Measurements from ENCODE around the gene ACVR1C. TPM values are rescaled to one million over a fixed set of nuclear protein-coding genes. Genes with fewer than 3 reads are reported as not detected.

ACVR1C gene
- total and polyA plus RNA-seq, 2 experiments from 2014 or later: 1.3 to 3.0 TPM

DNA sequence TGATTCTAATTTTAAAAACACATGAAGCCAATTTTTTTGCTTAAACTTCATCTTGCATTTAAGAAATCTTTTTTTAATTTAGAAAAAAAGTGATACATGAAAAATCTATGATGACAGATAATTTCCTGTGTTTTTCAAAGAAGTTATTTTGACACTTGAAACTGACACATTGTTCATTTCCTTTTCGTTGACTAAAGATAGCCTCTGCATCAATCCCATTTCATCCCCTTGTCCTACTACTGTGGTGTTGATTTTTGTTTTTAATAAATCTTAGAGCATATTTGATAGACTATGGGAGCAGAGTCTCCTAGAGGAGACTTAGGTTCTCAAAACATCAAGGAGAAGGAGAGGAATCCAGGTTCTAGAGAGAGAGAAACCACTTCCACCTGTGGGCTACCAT, 70.9 kb downstream of the ACVR1C start:
- Histone ChIP-seq H3K9me2 (replicated peaks; ENCODE audit: insufficient read depth) (no peaks in the 10 kb centered on the region), H3K4me3 (no peak overlapping the region), H3K27ac (no peak overlapping the region), H3K36me3 (replicated peaks; ENCODE audit: insufficient read depth, low read depth) (no peaks in the 10 kb centered on the region), H2AFZ (no peak overlapping the region), H3K4me2 (no peak overlapping the region), H3K9me3 (ENCODE audit: low read depth) (no peaks in the 10 kb centered on the region), H4K20me1 (ENCODE audit: insufficient read depth, poor library complexity, severe bottlenecking) (no peaks in the 10 kb centered on the region), H3K27me3 (no peaks in the 10 kb centered on the region), H3K4me1 (ENCODE audit: insufficient read depth) (no peaks in the 10 kb centered on the region), H3K79me2 (no peaks in the 10 kb centered on the region)
- 97% methylated on average over 1 of the region's 1 CpG for whole genome bisulfite sequencing (ENCODE audit: low lambda C conversion rate, missing lambda C conversion rate)
- TF ChIP-seq, protein P1, sequence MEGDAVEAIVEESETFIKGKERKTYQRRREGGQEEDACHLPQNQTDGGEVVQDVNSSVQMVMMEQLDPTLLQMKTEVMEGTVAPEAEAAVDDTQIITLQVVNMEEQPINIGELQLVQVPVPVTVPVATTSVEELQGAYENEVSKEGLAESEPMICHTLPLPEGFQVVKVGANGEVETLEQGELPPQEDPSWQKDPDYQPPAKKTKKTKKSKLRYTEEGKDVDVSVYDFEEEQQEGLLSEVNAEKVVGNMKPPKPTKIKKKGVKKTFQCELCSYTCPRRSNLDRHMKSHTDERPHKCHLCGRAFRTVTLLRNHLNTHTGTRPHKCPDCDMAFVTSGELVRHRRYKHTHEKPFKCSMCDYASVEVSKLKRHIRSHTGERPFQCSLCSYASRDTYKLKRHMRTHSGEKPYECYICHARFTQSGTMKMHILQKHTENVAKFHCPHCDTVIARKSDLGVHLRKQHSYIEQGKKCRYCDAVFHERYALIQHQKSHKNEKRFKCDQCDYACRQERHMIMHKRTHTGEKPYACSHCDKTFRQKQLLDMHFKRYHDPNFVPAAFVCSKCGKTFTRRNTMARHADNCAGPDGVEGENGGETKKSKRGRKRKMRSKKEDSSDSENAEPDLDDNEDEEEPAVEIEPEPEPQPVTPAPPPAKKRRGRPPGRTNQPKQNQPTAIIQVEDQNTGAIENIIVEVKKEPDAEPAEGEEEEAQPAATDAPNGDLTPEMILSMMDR (IDR thresholded peaks at IDR 0.05; ENCODE audit: poor library complexity): no peak
- TF ChIP-seq EZH2phosphoT487 (IDR thresholded peaks at IDR 0.05; ENCODE audit: low read depth, severe bottlenecking, unreplicated experiment): no peak
- TF ChIP-seq EZH2 (IDR thresholded peaks at IDR 0.05; ENCODE audit: borderline replicate concordance): no peak
- no peak for DNase-seq (ENCODE audit: low spot score)

DNA sequence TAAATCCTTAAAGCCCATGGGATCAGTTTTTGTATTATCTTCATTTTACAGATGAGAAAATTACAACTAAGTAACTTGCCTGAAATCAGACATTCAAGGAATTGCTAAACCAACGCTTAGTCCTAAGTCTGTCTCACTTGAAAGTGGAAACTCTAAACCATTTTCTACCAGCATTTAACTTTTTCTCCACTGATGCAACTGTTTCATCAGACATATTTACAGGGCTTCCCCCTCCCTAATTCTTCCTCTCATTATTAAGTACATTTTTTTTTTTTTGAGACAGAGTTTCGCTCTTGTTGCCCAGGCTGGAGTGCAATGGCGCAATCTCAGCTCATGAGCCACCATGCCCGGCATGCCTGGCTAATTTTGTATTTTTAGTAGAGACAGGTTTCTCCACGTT, 88.6 kb downstream of the ACVR1C start:
- H3K4me2 ChIP-seq: no peak overlapping the region
- no peaks in the 10 kb centered on the region for H3K36me3 ChIP-seq (replicated peaks; ENCODE audit: insufficient read depth, low read depth)
- no peak for DNase-seq (ENCODE audit: low spot score)
- H3K9me2 ChIP-seq (replicated peaks; ENCODE audit: insufficient read depth): no peaks in the 10 kb centered on the region
- no peaks in the 10 kb centered on the region for H3K79me2 ChIP-seq
- H3K27me3 ChIP-seq: no peaks in the 10 kb centered on the region
- H2AFZ ChIP-seq: no peak overlapping the region
- H4K20me1 ChIP-seq (ENCODE audit: insufficient read depth, poor library complexity, severe bottlenecking): no peaks in the 10 kb centered on the region
- H3K27ac ChIP-seq: no peak overlapping the region
- H3K4me1 ChIP-seq (ENCODE audit: insufficient read depth): no peaks in the 10 kb centered on the region
- no peaks in the 10 kb centered on the region for H3K9me3 ChIP-seq (ENCODE audit: low read depth)
- TF ChIP-seq EZH2phosphoT487 (IDR thresholded peaks at IDR 0.05; ENCODE audit: low read depth, severe bottlenecking, unreplicated experiment): no peak
- no peak for TF ChIP-seq EZH2 (IDR thresholded peaks at IDR 0.05; ENCODE audit: borderline replicate concordance)
- TF ChIP-seq, protein P1 (IDR thresholded peaks at IDR 0.05; ENCODE audit: poor library complexity): no peak
- 95% methylated on average over 5 of the region's 5 CpGs for WGBS (ENCODE audit: low lambda C conversion rate, missing lambda C conversion rate)
- H3K4me3 ChIP-seq: no peak overlapping the region

DNA sequence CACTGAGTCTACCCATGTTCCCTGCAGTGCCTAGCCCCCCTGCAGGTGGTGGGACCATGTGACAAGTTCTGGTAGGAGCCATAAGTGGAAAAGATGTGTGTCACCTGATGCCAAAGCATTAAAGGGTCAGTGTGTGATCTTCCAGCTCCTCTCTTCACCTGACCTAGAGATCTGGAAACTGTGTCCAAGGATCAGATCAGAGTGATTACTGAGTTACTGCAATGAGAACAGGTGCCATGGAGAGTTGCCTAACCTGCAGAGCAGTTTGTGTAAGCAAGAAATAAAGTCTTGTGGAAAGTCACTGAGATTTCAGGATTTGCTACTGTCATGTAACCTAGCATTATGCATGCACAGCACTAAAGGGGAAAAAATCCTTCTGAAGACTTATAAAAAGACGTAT, 90.6 kb downstream of the ACVR1C start:
- Histone ChIP-seq H3K79me2 (no peaks in the 10 kb centered on the region), H3K9me2 (replicated peaks; ENCODE audit: insufficient read depth) (no peaks in the 10 kb centered on the region), H2AFZ (no peak overlapping the region), H4K20me1 (ENCODE audit: insufficient read depth, poor library complexity, severe bottlenecking) (no peaks in the 10 kb centered on the region), H3K4me1 (ENCODE audit: insufficient read depth) (no peaks in the 10 kb centered on the region), H3K36me3 (replicated peaks; ENCODE audit: insufficient read depth, low read depth) (no peaks in the 10 kb centered on the region), H3K9me3 (ENCODE audit: low read depth) (no peaks in the 10 kb centered on the region), H3K27ac (no peak overlapping the region), H3K4me3 (no peak overlapping the region), H3K4me2 (no peak overlapping the region), H3K27me3 (no peaks in the 10 kb centered on the region)
- WGBS (ENCODE audit: low lambda C conversion rate, missing lambda C conversion rate): 100% methylated on average over 1 of the region's 1 CpG
- peak; percentile 4 for DNase-seq (ENCODE audit: low spot score)
- TF ChIP-seq EZH2phosphoT487 (IDR thresholded peaks at IDR 0.05; ENCODE audit: low read depth, severe bottlenecking, unreplicated experiment): no peak
- no peak for TF ChIP-seq EZH2 (IDR thresholded peaks at IDR 0.05; ENCODE audit: borderline replicate concordance)
- TF ChIP-seq, protein P1 (IDR thresholded peaks at IDR 0.05; ENCODE audit: poor library complexity): no peak

DNA sequence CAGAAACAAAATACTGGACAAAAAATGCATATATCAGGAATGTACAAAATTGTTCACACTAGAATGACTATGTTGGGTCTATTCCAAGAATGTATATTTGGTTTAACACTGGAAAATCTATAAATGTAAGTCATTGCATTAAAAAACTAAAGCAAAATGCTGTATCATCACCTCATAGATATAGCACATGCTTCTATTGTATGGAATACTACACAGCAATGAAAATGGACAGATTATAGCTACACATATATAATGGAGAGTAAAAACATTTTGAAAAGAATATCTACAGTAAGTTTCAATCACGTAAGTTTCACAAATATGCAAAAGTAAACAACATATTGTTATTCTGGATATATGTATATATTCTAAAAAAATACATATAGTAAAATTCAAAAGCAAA, 91.8 kb downstream of the ACVR1C start:
- no peaks in the 10 kb centered on the region for H4K20me1 ChIP-seq (ENCODE audit: insufficient read depth, poor library complexity, severe bottlenecking)
- H3K27ac ChIP-seq: no peak overlapping the region
- H3K9me2 ChIP-seq (replicated peaks; ENCODE audit: insufficient read depth): no peaks in the 10 kb centered on the region
- DNase-seq (ENCODE audit: low spot score): no peak
- H3K9me3 ChIP-seq (ENCODE audit: low read depth): no peaks in the 10 kb centered on the region
- no peaks in the 10 kb centered on the region for H3K79me2 ChIP-seq
- H3K4me2 ChIP-seq: no peak overlapping the region
- 80% methylated on average over 1 of the region's 1 CpG for WGBS (ENCODE audit: low lambda C conversion rate, missing lambda C conversion rate)
- H3K27me3 ChIP-seq: no peaks in the 10 kb centered on the region
- H3K36me3 ChIP-seq (replicated peaks; ENCODE audit: insufficient read depth, low read depth): no peaks in the 10 kb centered on the region
- H3K4me1 ChIP-seq (ENCODE audit: insufficient read depth): no peaks in the 10 kb centered on the region
- no peak for TF ChIP-seq EZH2 (IDR thresholded peaks at IDR 0.05; ENCODE audit: borderline replicate concordance)
- TF ChIP-seq, protein P1 (IDR thresholded peaks at IDR 0.05; ENCODE audit: poor library complexity): no peak
- no peak for TF ChIP-seq EZH2phosphoT487 (IDR thresholded peaks at IDR 0.05; ENCODE audit: low read depth, severe bottlenecking, unreplicated experiment)
- H3K4me3 ChIP-seq: no peak overlapping the region
- H2AFZ ChIP-seq: no peak overlapping the region

Data from hepatocyte (in vitro differentiated cells).